Fibroblast of lung (primary cell): ENCODE data around the gene TDP1.

Source experiments
- EZH2 ChIP-seq: IDR thresholded peaks from 2 replicates; pipeline ENCODE4 v1.5.1; 2012; ENCODE audit warnings: low read length, control low read depth, mild to moderate bottlenecking; ENCODE audit errors: missing control alignments
- TF ChIP-seq, protein P1 (sequence below), 2 donors: IDR thresholded peaks in 1 of 2; conservative IDR thresholded peaks in 1 of 2; 1 replicate in 1 of 2; 2 replicates in 1 of 2; pipeline ENCODE4 v1.5.1; 2011 to 2012; ENCODE audit warnings: low read length in 2 of 2, control low read depth in 1 of 2, inconsistent platforms in 1 of 2, low read depth in 1 of 2, mild to moderate bottlenecking in 1 of 2

GRCh38 chr14:90042496-90043252 is 86.9 kb downstream of the TDP1 start:
- TF ChIP-seq, protein P1, sequence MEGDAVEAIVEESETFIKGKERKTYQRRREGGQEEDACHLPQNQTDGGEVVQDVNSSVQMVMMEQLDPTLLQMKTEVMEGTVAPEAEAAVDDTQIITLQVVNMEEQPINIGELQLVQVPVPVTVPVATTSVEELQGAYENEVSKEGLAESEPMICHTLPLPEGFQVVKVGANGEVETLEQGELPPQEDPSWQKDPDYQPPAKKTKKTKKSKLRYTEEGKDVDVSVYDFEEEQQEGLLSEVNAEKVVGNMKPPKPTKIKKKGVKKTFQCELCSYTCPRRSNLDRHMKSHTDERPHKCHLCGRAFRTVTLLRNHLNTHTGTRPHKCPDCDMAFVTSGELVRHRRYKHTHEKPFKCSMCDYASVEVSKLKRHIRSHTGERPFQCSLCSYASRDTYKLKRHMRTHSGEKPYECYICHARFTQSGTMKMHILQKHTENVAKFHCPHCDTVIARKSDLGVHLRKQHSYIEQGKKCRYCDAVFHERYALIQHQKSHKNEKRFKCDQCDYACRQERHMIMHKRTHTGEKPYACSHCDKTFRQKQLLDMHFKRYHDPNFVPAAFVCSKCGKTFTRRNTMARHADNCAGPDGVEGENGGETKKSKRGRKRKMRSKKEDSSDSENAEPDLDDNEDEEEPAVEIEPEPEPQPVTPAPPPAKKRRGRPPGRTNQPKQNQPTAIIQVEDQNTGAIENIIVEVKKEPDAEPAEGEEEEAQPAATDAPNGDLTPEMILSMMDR (conservative IDR thresholded peaks at IDR 0.05 in 1 of 2, IDR thresholded peaks at IDR 0.05 in 1 of 2; ENCODE audit: low read depth in 1 of 2, low read length in 2 of 2), result no peak
- no peak for TF ChIP-seq EZH2
